Measurements from ENCODE around the gene CSPG4. TPM values are rescaled to one million over a fixed set of nuclear protein-coding genes. Genes with fewer than 3 reads are reported as not detected.

Gene CSPG4
- total and polyA plus RNA-seq, 10 of the 15 experiments (the other 5 are each of a cell fraction or from before 2014, with no cell fraction given) = 0.02 to 2.2 (median 0.76) TPM

DNA sequence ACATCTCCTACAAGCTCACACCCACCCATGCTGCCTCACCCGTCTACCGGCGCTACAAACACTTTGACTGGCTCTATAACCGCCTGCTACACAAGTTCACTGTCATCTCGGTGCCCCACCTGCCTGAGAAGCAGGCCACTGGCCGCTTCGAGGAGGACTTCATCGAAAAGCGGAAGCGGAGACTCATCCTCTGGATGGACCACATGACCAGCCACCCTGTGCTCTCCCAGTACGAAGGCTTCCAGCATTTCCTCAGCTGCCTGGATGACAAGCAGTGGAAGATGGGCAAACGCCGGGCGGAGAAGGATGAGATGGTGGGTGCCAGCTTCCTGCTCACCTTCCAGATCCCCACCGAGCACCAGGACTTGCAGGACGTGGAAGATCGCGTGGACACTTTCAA lies 62.8 kb downstream of the CSPG4 start:
- Histone ChIP-seq H3K9me3 (replicated peaks; ENCODE audit: control insufficient read depth, insufficient read depth, low read length) (no peaks in the 10 kb centered on the region), H3K79me2 (ENCODE audit: control insufficient read depth, insufficient read depth, low read length) (no peaks in the 10 kb centered on the region), H3K27me3 (replicated peaks in 1 of 2; ENCODE audit: control insufficient read depth in 2 of 2, insufficient read depth in 2 of 2, low read length in 1 of 2) (peaks cover 0 to 2% of the 10 kb centered on the region in 2 experiments; a peak in 2 of 4 replicates), H3K36me3 (ENCODE audit: control insufficient read depth in 2 of 2, insufficient read depth in 2 of 2, low read length in 1 of 2) (no peaks in the 10 kb centered on the region), H3K4me2 (ENCODE audit: control insufficient read depth, insufficient read depth) (no peak overlapping the region), H3K27ac (ENCODE audit: control insufficient read depth, insufficient read depth) (no peak overlapping the region), H2AFZ (ENCODE audit: control insufficient read depth, low read depth, low read length) (no peak overlapping the region), H3K4me1 (ENCODE audit: control insufficient read depth, insufficient read depth, low read length) (0 out of 2 replicates have a peak, but pooled peaks cover 2% of the 10 kb centered on the region), H4K20me1 (ENCODE audit: control insufficient read depth, insufficient read depth) (no peaks in the 10 kb centered on the region), H3K4me3 (no peak overlapping the region), H3K9ac (ENCODE audit: control insufficient read depth, insufficient read depth, low read length) (no peak overlapping the region)
- TF ChIP-seq RBBP5 (conservative IDR thresholded peaks at IDR 0.05) (no peak), JUNB (IDR thresholded peaks at IDR 0.05) (no peak), MXI1 (IDR thresholded peaks at IDR 0.05; ENCODE audit: low read depth, low read length) (no peak), PAX8 (IDR thresholded peaks at IDR 0.05) (no peak), ETV6 (conservative IDR thresholded peaks at IDR 0.05 in 1 of 2, IDR thresholded peaks at IDR 0.05 in 1 of 2; ENCODE audit: borderline replicate concordance in 1 of 2, low read depth in 1 of 2) (no peak)
- in situ Hi-C loops (cut with MboI) = loop anchor here (25.0 kb wide), 1 partner anchor 638 kb away; the partner anchor contains the start of gene PPCDC
- ChIA-PET RAD21 (ENCODE audit: unreplicated experiment) (interaction anchor here (1.4 to 2.3 kb wide), 2 partner anchors 10 to 24 kb away, joined by 4 to 5 read pairs; partner anchors contain the start of genes IMP3 and SNUPN), SMC1A (ENCODE audit: uncharacterized antibody, unreplicated experiment) (no interaction called here), CTCF (interaction anchor here (0.7 to 2.8 kb wide), 2 partner anchors 10 to 152 kb away, joined by 5 to 20 read pairs; partner anchors contain the start of gene IMP3), POLR2A (no interaction called here)
- DNase-seq (ENCODE audit: low read depth, low spot score) (no peak), FAIRE-seq (no peak), ATAC-seq (no peak)
- intact Hi-C loops (cut with micrococcal nuclease; ENCODE audit: unreplicated experiment) = loop anchor here (10.0 kb wide), 1 partner anchor 715 kb away; the partner anchor contains the start of gene COX5A
- TSS peak; percentile 40 for BruUV-seq (replicated peaks)
- WGBS (ENCODE audit: insufficient coverage, insufficient replicate concordance, low lambda C conversion rate, missing lambda C conversion rate) = 71% methylated on average over 18 of the region's 18 CpGs

DNA sequence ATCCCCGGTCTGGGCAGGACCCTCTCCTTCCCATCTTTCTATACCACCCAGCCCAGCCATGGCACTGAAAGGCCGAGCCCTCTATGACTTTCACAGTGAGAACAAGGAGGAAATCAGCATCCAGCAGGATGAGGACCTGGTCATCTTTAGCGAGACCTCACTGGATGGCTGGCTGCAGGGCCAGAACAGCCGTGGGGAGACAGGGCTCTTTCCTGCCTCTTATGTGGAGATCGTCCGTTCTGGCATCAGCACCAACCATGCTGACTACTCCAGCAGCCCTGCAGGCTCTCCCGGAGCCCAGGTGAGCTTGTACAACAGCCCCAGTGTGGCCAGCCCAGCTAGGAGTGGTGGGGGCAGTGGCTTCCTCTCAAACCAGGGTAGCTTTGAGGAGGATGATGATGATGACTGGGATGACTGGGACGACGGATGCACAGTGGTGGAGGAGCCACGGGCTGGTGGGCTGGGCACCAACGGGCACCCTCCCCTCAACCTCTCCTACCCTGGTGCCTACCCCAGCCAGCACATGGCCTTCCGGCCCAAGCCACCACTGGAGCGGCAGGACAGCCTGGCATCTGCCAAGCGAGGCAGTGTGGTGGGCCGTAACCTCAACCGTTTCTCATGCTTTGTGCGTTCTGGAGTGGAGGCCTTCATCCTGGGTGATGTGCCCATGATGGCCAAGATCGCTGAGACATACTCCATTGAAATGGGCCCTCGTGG lies 63.4 kb downstream of the CSPG4 start:
- no peak overlapping the region for H3K9ac ChIP-seq (ENCODE audit: control insufficient read depth, insufficient read depth, low read length)
- no peak for TF ChIP-seq IKZF1 (conservative IDR thresholded peaks at IDR 0.05)
- TF ChIP-seq SMARCA5 (IDR thresholded peaks at IDR 0.05) = no peak
- no peak for TF ChIP-seq NR2F1 (conservative IDR thresholded peaks at IDR 0.05)
- TF ChIP-seq, protein P1, sequence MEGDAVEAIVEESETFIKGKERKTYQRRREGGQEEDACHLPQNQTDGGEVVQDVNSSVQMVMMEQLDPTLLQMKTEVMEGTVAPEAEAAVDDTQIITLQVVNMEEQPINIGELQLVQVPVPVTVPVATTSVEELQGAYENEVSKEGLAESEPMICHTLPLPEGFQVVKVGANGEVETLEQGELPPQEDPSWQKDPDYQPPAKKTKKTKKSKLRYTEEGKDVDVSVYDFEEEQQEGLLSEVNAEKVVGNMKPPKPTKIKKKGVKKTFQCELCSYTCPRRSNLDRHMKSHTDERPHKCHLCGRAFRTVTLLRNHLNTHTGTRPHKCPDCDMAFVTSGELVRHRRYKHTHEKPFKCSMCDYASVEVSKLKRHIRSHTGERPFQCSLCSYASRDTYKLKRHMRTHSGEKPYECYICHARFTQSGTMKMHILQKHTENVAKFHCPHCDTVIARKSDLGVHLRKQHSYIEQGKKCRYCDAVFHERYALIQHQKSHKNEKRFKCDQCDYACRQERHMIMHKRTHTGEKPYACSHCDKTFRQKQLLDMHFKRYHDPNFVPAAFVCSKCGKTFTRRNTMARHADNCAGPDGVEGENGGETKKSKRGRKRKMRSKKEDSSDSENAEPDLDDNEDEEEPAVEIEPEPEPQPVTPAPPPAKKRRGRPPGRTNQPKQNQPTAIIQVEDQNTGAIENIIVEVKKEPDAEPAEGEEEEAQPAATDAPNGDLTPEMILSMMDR (IDR thresholded peaks at IDR 0.05 in 2 of 3, conservative IDR thresholded peaks at IDR 0.05 in 1 of 3; ENCODE audit: control insufficient read depth in 2 of 3, extremely low read depth in 1 of 3, insufficient read depth in 1 of 3, low read depth in 3 of 3, low read length in 3 of 3) = no peak
- TF ChIP-seq HDAC2 (IDR thresholded peaks at IDR 0.05) = no peak
- no peak for TF ChIP-seq POLR2A (IDR thresholded peaks at IDR 0.05; ENCODE audit: low read depth, low read length)
- TF ChIP-seq, protein P2, sequence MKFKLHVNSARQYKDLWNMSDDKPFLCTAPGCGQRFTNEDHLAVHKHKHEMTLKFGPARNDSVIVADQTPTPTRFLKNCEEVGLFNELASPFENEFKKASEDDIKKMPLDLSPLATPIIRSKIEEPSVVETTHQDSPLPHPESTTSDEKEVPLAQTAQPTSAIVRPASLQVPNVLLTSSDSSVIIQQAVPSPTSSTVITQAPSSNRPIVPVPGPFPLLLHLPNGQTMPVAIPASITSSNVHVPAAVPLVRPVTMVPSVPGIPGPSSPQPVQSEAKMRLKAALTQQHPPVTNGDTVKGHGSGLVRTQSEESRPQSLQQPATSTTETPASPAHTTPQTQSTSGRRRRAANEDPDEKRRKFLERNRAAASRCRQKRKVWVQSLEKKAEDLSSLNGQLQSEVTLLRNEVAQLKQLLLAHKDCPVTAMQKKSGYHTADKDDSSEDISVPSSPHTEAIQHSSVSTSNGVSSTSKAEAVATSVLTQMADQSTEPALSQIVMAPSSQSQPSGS (IDR thresholded peaks at IDR 0.05; ENCODE audit: low read length) = no peak

More for the DNA sequence above, 63.4 kb downstream of the CSPG4 start:
- no peak for ATAC-seq
- in situ Hi-C loops (cut with MboI) (no loop called here), intact Hi-C loops (cut with micrococcal nuclease; ENCODE audit: unreplicated experiment) (loop anchor here (10.0 kb wide), 1 partner anchor 714 kb away; the partner anchor contains the start of gene COX5A)
- BruUV-seq (replicated peaks) = no TSS peak
- Histone ChIP-seq H3K9me3 (replicated peaks; ENCODE audit: control insufficient read depth, insufficient read depth, low read length) (no peaks in the 10 kb centered on the region), H2AFZ (ENCODE audit: control insufficient read depth, low read depth, low read length) (no peak overlapping the region), H3K79me2 (ENCODE audit: control insufficient read depth, insufficient read depth, low read length) (no peaks in the 10 kb centered on the region), H3K36me3 (ENCODE audit: control insufficient read depth in 2 of 2, insufficient read depth in 2 of 2, low read length in 1 of 2) (no peaks in the 10 kb centered on the region), H3K27ac (ENCODE audit: control insufficient read depth, insufficient read depth) (no peak overlapping the region), H3K27me3 (replicated peaks in 1 of 2; ENCODE audit: control insufficient read depth in 2 of 2, insufficient read depth in 2 of 2, low read length in 1 of 2) (peaks cover 0 to 2% of the 10 kb centered on the region in 2 experiments; a peak in 2 of 4 replicates), H3K4me3 (no peak overlapping the region), H3K4me2 (ENCODE audit: control insufficient read depth, insufficient read depth) (no peak overlapping the region), H4K20me1 (ENCODE audit: control insufficient read depth, insufficient read depth) (no peaks in the 10 kb centered on the region), H3K4me1 (ENCODE audit: control insufficient read depth, insufficient read depth, low read length) (0 out of 2 replicates have a peak, but pooled peaks cover 2% of the 10 kb centered on the region)
- ChIA-PET SMC1A (ENCODE audit: uncharacterized antibody, unreplicated experiment) (no interaction called here), RAD21 (ENCODE audit: unreplicated experiment) (no interaction called here), CTCF (interaction anchor here (0.7 to 2.8 kb wide), 3 partner anchors 9 to 153 kb away, joined by 5 to 20 read pairs (median 5); partner anchors contain the start of gene IMP3), POLR2A (no interaction called here)
- 82% methylated on average over 19 of the region's 19 CpGs for WGBS (ENCODE audit: insufficient coverage, insufficient replicate concordance, low lambda C conversion rate, missing lambda C conversion rate)
- DNase-seq (ENCODE audit: low read depth, low spot score) = no peak
- no peak for FAIRE-seq
